Ureter (tissue), 1 donor: ENCODE data around the gene CDK15. TPM values are rescaled to one million over a fixed set of nuclear protein-coding genes. Genes with fewer than 3 reads are reported as not detected.
"Not testable (repeated sequence)": the region's sequence is repeated elsewhere in the genome, so short reads cannot be mapped to it uniquely, and the experiment has no call there.

Experiments
- DNase-seq: peaks from one replicate; pipeline ENCODE4 v3.0.0-alpha.2; 2020; ENCODE audit warnings: low spot score
- total RNA-seq: library from RNA; stranded (reverse); gene quantifications from one replicate; pipeline ENCODE4 v1.2.4, GENCODE V29; 2023
- donor health status: DM: yes; HTN: yes; CAD: no.

CDK15 gene
- total RNA-seq, 1 donor from 2014 or later, result 2.3 TPM

DNA sequence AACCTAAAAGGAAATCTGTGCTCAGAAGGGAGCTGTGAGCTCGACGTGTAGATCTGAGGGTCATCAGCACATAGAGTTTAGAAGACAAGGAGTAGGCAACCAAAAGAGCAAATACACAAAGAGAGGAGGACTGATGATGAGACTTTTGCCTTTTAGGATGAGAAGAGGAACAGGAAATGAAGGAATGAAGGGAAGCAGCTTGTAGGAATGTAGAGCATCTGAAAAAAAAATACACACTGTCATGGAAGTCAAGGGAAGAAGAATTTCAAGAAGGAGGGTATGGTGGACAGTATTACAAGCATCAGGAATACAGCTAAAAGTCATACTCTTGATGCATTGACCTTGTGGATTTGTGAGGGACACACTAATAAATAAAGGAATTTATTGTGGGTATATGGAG lies 21.9 kb downstream of the CDK15 start:
- DNase-seq, result no peak

GRCh38 chr2:201830666-201831065 lies 24.3 kb downstream of the CDK15 start:
- DNase-seq, result no peak

DNA sequence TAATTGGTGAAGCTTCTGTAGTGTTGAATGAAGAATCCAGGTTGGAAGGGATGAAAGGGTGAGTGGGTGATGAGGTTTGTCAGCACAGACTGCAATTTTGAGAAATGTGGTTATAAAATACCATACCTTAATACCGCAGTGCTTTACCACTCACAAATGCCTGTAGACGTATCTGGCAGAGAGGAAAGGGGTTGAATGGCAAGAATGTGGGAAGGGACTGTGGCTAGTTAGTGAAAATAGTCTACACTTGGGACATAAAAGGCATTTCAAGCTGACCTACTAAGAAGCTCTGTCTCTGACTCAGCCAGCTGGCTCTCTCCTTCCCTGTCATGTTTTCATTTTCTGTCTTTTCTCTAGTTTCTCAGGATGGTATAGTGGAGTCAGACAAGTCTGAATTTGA lies 25.1 kb downstream of the CDK15 start:
- no peak for DNase-seq

DNA sequence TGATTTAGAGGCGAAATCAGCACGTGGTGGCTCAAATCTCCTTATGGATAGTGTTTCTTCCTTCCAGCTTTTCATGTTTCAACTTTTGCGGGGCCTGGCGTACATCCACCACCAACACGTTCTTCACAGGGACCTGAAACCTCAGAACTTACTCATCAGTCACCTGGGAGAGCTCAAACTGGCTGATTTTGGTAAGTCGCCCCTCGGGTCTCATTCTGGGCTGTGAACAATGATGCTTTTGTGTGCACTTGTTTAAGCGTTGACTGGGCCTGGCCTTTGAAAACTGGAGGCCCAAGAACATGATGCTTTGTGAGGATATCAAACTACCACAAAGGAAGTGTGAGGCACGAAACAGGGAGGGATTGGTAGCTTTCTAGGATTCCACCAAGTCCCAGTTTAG lies 27.4 kb downstream of the CDK15 start:
- DNase-seq, result no peak

GRCh38 chr2:201835066-201835465 lies 28.7 kb downstream of the CDK15 start:
- no peak for DNase-seq

GRCh38 chr2:201837391-201837790 lies 31.1 kb downstream of the CDK15 start:
- DNase-seq, result no peak

- DNase-seq, result no peak
Observed at GRCh38 chr2:201837824-201838431, 31.6 kb downstream of the CDK15 start.

GRCh38 chr2:201839727-201840126 lies 33.4 kb downstream of the CDK15 start:
- no peak for DNase-seq

GRCh38 chr2:201840726-201841125 lies 34.4 kb downstream of the CDK15 start:
- DNase-seq, result no peak

DNA sequence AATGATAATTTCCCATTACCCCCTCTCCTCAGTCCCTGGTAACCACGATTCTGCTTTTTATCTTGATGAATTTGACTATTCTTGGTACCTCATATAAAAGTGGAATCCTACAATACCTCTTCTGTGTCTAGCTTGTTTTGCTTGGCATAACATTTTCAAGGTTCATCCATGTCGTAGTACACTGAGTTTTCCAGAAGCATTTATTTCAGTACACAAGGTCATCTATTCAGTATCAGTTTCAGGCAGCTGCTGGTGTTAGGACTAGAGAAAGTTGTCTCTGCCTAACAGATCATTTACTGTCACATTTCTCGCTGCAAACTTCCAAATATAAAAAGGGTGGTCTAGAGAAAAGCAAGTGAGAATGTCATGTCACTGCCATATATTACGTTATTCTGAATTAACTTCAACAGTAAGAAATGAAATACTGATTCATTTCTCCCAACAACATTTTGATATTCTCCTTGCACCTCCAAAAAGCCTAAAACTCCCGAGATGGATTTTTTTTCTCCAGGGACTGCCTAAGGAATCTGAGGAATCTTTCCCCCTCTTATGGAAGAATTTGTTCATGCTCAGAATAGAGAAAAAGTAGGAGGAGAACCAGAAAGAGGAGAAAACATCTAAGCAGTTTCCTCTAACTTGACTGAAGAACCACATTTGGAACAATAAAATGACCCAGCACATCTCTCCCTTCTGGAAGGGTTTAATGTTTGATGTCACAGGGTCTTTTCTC lies 36.0 kb downstream of the CDK15 start:
- no peak for DNase-seq

DNA sequence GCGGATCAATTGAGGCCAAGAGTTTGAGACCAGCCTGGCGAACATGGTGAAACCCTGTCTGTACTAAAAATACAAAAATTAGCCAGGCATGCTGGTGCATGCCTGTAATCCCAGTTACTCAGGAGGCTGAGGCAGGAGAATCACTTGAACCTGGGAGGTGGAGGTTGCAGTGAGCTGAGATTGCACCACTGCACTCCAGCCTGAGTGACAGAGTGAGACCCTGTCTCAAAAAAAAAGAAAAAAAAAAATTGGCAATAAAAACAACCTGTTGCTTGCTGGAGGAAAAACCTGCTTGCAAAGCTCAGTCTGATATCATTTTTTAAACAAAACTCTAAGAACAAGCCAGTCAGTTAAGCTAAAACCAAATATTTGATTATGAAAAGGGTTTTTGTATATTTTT lies 38.6 kb downstream of the CDK15 start:
- not testable (repeated sequence) for DNase-seq

DNA sequence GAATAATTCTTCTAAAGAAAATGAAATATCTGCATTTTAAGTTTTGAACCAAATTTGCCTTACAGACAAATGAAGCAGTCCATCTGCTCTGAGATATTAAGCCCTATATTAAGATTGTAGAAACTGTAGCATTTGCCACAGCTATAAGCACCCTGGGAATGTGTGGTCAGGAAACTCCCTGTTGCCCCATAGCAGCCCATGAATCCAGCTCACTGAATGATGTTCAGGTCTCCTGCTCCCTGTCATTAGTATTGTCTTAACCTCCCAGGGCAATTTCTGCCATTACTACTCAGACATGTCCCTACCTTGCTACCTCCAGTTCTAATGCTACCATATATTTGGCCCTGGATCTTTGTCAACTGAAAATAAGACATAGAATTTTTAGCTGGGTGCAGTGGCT lies 41.1 kb downstream of the CDK15 start:
- no peak for DNase-seq

GRCh38 chr2:201852462-201852861 lies 46.1 kb downstream of the CDK15 start:
- DNase-seq, result no peak

- no peak for DNase-seq
Observed at GRCh38 chr2:201852878-201853415, 46.6 kb downstream of the CDK15 start.

DNA sequence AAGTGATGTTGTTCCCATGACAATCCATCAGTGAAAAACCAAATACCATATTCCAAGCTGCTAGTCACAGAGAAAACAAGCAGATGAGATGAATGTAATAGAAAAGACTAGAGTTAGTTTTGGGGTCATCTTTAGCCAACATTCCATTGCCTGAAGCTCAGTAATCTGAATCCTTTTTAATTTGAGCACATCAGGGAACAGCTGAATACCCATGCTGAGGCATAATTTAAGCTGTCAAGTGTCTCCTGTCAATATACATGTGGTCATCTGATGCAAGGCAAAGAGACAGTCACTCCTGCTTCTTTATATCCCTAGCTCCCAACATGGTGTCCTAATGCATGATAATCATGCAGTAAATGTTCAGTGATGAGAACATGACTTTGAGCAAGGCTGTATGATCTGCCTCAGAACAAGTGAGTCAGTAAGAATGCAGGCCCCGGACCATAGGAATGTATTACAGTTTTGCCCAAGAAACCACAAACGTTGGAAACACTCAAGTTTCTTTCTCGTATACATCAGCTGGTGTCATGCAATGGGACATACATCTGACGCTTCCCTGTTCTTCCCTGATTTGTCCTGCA lies 48.0 kb downstream of the CDK15 start:
- DNase-seq, result no peak

DNA sequence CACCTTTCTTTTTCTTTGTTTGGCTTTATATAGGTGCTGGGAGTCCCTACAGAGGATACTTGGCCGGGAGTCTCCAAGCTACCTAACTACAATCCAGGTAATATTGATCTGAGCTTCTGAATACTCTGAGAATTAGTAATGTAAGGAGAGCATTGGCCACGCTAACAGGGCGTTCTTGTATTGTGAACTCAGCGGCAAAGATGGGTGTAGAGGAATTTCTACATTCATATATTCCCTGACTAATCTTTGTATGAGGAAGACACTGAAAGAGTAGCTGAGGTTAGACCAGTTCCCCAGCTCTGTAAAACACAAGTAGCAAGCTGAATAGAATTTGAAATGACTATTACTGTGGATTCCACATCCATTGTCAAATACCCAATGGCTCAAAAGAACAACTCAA lies 48.5 kb downstream of the CDK15 start:
- DNase-seq, result no peak

DNA sequence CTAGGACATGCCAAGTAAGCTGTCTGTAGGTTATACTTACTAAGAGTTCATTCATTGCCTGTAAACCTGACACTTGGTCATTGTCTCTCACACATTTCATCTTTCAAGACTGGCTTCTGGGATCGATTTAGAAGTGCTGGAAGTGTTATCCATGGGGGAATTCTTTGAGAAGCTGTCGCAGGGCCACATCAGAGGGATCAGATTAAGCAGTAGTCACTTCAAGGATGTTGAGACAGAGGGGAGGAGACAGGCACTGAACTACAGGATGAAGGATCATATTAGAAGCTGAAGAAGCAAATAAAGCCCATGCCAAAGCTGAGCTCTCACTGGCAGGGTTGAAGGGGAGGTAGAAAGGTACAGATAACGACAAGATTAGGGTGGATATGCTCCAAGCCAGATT lies 49.0 kb downstream of the CDK15 start:
- no peak for DNase-seq

GRCh38 chr2:201857326-201857725 lies 51.0 kb downstream of the CDK15 start:
- no peak for DNase-seq

DNA sequence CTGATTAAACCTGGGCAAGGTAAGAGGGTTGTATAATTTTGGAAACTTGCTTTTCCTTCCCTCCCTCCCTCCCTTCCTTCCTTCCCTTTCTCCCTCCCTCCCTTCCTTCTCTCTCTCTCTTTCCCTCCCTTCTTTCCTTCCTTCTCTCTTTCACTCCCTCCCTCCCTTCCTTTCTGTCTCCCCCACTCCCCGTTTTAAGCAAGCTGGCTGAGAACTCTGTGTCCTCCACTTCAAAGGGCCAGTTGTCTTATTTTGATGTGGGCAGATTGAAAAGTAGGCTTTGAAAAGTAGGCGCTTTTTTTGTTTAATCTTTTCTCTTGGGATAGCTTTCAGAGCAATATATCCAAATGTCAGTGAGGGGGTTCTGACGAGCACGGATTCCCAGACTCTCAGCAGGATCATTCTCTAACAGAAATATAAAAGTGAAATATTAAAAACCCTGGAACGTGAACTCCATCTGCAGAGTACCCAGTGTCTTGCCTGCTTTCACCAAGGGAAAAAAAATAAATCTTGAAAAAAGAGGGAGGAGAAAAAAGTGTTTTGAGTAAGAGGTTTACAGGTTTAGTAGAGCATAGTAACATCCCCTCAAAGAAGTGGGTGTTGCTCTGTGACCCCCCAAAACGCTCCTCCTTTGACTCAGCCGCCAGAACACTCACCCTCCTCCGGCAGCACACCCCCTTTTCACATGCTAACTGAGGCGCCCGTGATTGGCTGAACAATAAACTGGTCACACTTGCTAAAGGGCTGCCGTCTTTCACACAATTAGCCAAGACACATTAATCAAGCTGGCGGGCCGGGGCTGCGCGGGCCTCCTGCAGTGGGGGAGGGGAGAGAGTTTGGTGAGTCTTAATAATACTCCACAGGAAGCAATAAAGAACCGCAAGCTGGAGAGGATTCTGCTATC lies 52.2 kb downstream of the CDK15 start:
- DNase-seq, result peak; percentile 50

GRCh38 chr2:201859949-201860348 lies 53.6 kb downstream of the CDK15 start:
- DNase-seq, result no peak

GRCh38 chr2:201860636-201861066 lies 54.3 kb downstream of the CDK15 start:
- DNase-seq, result peak; percentile 68

GRCh38 chr2:201862843-201863242 lies 56.5 kb downstream of the CDK15 start:
- DNase-seq, result no peak
